Neural crest cell (in vitro differentiated cells): ENCODE measurements around the gene ESYT1. TPM values are rescaled to one million over a fixed set of nuclear protein-coding genes. Genes with fewer than 3 reads are reported as not detected.

ENCODE experiments used
- DNase-seq: peaks from one replicate; pipeline ENCODE4 v3.0.0; 2021; ENCODE audit warnings: low read depth, mixed read lengths, low spot score
- H3K27ac Mint-ChIP-seq: one replicate; pipeline ENCODE4 v1.8.0; 2021; ENCODE audit warnings: mild to moderate bottlenecking, mixed read lengths; ENCODE audit not compliant: unreplicated experiment
- H3K27me3 Mint-ChIP-seq: 2 replicates; pipeline ENCODE4 v1.8.0; 2021; ENCODE audit warnings: low read depth, mild to moderate bottlenecking, mixed read lengths
- H3K36me3 Mint-ChIP-seq: 2 replicates; pipeline ENCODE4 v1.8.0; 2021; ENCODE audit warnings: low read depth, mild to moderate bottlenecking, mixed read lengths
- H3K4me1 Mint-ChIP-seq: 2 replicates; pipeline ENCODE4 v1.8.0; 2021; ENCODE audit warnings: mixed read lengths
- H3K4me3 Mint-ChIP-seq: one replicate; pipeline ENCODE4 v1.8.0; 2021; ENCODE audit warnings: mild to moderate bottlenecking, mixed read lengths
- H3K9me3 Mint-ChIP-seq: 2 replicates; pipeline ENCODE4 v1.8.0; 2021; ENCODE audit warnings: mixed read lengths
- CTCF ChIP-seq: fragments of 200-600 bp; sonication (generic); conservative IDR thresholded peaks from 2 replicates; pipeline ENCODE4 v1.5.0; 2021; ENCODE audit warnings: antibody characterized with exemption, mild to moderate bottlenecking
- total RNA-seq: library from RNA; stranded (reverse); gene quantifications from 2 replicates; pipeline ENCODE4 v1.2.1, GENCODE V29; 2021

The ESYT1 gene
- total RNA-seq, 1 donor from 2014 or later, result 121 TPM

- no peaks in the 10 kb centered on the region for H3K27me3 Mint-ChIP-seq
- peak overlapping the region; percentile 54 for H3K27ac Mint-ChIP-seq
- DNase-seq, result no peak
- no peak for TF ChIP-seq CTCF
- peak overlapping the region; percentile 85 for H3K4me3 Mint-ChIP-seq
- H3K9me3 Mint-ChIP-seq, result no peaks in the 10 kb centered on the region
- peaks cover 20% of the 10 kb centered on the region for H3K36me3 Mint-ChIP-seq
- peaks cover 38% of the 10 kb centered on the region for H3K4me1 Mint-ChIP-seq
Observed at GRCh38 chr12:56130876-56131275, 2.8 kb downstream of the ESYT1 start.

- Mint-ChIP-seq H3K36me3 (peaks cover 41% of the 10 kb centered on the region), H3K27ac (no peak overlapping the region)
Observed at GRCh38 chr12:56134897-56135296, 6.8 kb downstream of the ESYT1 start.

GRCh38 chr12:56137853-56138571 is 9.9 kb downstream of the ESYT1 start:
- Mint-ChIP-seq H3K4me1 (no peaks in the 10 kb centered on the region), H3K36me3 (peaks cover 44% of the 10 kb centered on the region), H3K27me3 (no peaks in the 10 kb centered on the region), H3K4me3 (no peak overlapping the region), H3K27ac (peak overlapping the region; percentile 29), H3K9me3 (no peaks in the 10 kb centered on the region)
- no peak for DNase-seq
- TF ChIP-seq CTCF, result no peak

More at GRCh38 chr12:56134897-56135296, 6.8 kb downstream of the ESYT1 start:
- no peak for DNase-seq
- H3K9me3 Mint-ChIP-seq, result no peaks in the 10 kb centered on the region
- no peak overlapping the region for H3K4me3 Mint-ChIP-seq
- no peaks in the 10 kb centered on the region for H3K27me3 Mint-ChIP-seq
- no peak for TF ChIP-seq CTCF
- H3K4me1 Mint-ChIP-seq, result peaks cover 6% of the 10 kb centered on the region

GRCh38 chr12:56141946-56142784 is 14.1 kb downstream of the ESYT1 start:
- DNase-seq, result no peak
- Mint-ChIP-seq H3K36me3 (peaks cover 46% of the 10 kb centered on the region), H3K27ac (no peak overlapping the region), H3K9me3 (no peaks in the 10 kb centered on the region), H3K4me3 (no peak overlapping the region), H3K4me1 (no peaks in the 10 kb centered on the region), H3K27me3 (no peaks in the 10 kb centered on the region)
- no peak for TF ChIP-seq CTCF

- TF ChIP-seq CTCF, result no peak
- H3K4me3 Mint-ChIP-seq, result peak overlapping the region; percentile 34
- no peak for DNase-seq
- H3K36me3 Mint-ChIP-seq, result peaks cover 40% of the 10 kb centered on the region
- H3K27me3 Mint-ChIP-seq, result no peaks in the 10 kb centered on the region
- peak overlapping the region; percentile 57 for H3K27ac Mint-ChIP-seq
- H3K4me1 Mint-ChIP-seq, result no peaks in the 10 kb centered on the region
- H3K9me3 Mint-ChIP-seq, result no peaks in the 10 kb centered on the region
Observed at GRCh38 chr12:56143217-56143616, 15.2 kb downstream of the ESYT1 start.
